Heart left ventricle (tissue), 16 donors: ENCODE measurements around the gene PCNX3. TPM values are rescaled to one million over a fixed set of nuclear protein-coding genes. Genes with fewer than 3 reads are reported as not detected.

Experiments
- ATAC-seq, 4 donors: fragments of 200-7000 bp; cut with Tn5 transposase; one replicate each; pipeline ENCODE4 v1.9.1; 2020 to 2022; ENCODE audit warnings: moderate library complexity in 4 of 4, mild to moderate bottlenecking in 3 of 4, moderate number of reproducible peaks in 1 of 4
- DNase-seq, 5 donors: peaks; one replicate each; pipeline ENCODE4 v3.0.0-alpha.2; 2020
- H3K27ac ChIP-seq, 12 donors: fragments of 200-600 bp; sonication (generic) in 4 of 12; one replicate each; pipeline versions ENCODE4 v1.5.0 to v1.8.0; 2016 to 2022; ENCODE audit warnings: mild to moderate bottlenecking in 2 of 12
- H3K27me3 ChIP-seq, 9 donors: fragments of 200-600 bp; sonication (generic) in 2 of 9; one replicate each; pipeline versions ENCODE4 v1.5.1 to v1.8.0; 2016 to 2022; ENCODE audit warnings: mild to moderate bottlenecking in 3 of 9
- H3K36me3 ChIP-seq, 9 donors: fragments of 200-600 bp; sonication (generic) in 2 of 9; one replicate each; pipeline versions ENCODE4 v1.5.0 to v1.8.0; 2018 to 2022; ENCODE audit warnings: mild to moderate bottlenecking in 2 of 9
- H3K4me1 ChIP-seq, 12 donors: fragments of 200-600 bp; sonication (generic) in 4 of 12; one replicate each; pipeline versions ENCODE4 v1.5.0 to v1.8.0; 2016 to 2022; ENCODE audit warnings: mild to moderate bottlenecking in 3 of 12
- H3K4me3 ChIP-seq, 12 donors: fragments of 200-600 bp; sonication (generic) in 4 of 12; one replicate each; pipeline versions ENCODE4 v1.5.0 to v1.8.0; 2017 to 2022; ENCODE audit warnings: mild to moderate bottlenecking in 9 of 12, moderate library complexity in 4 of 12
- H3K9me3 ChIP-seq, 12 donors: fragments of 200-600 bp; sonication (generic) in 4 of 12; one replicate each; pipeline versions ENCODE4 v1.5.0 to v1.8.0; 2016 to 2022; ENCODE audit warnings: mild to moderate bottlenecking in 1 of 12
- CTCF ChIP-seq, 12 donors: fragments of 200-600 bp; sonication (generic) in 4 of 12; IDR thresholded peaks; one replicate each; pipeline versions ENCODE4 v1.5.0 to v1.8.0; 2018 to 2022; ENCODE audit warnings: antibody characterized with exemption in 12 of 12, mild to moderate bottlenecking in 5 of 12
- POLR2A ChIP-seq, 2 donors: fragments of 450-650 bp; IDR thresholded peaks; one replicate each; pipeline ENCODE4 v1.6.1; 2017; ENCODE audit warnings: antibody characterized with exemption in 2 of 2, mild to moderate bottlenecking in 2 of 2, moderate library complexity in 2 of 2
- WGBS, 4 donors: extraction: QIAGEN DNeasy Blood & Tissue Kit in 2 of 4; methylation state at CpG; one replicate each; pipeline versions ENCODE4 v1.1.5 to v1.1.7; 2013 to 2018; 5-methylcytosine and 5-hydroxymethylcytosine counted together
- intact Hi-C, 10 donors: fragments of 100-400 bp; cut with DNase I; formaldehyde crosslinking; loops; one replicate each; pipeline versions ENCODE4 v1.11.1 to v1.14.2; 2022
- polyA plus RNA-seq, 2 donors: library from polyadenylated mRNA; stranded (reverse); fragments of 200-250 nt; gene quantifications; one replicate each; pipeline ENCODE4 v1.2.3, GENCODE V29; 2013
- total RNA-seq, 9 donors: library from RNA; depleted of rRNA in 2 of 9; stranded (reverse); fragments of >200 nt in 2 of 9; fragmentation: NEBNext Ultra II Directional in 3 of 9; extraction: Animal tissue kit (Norgen Biotek cat#: 25700) in 3 of 9; gene quantifications; one replicate each; pipeline versions ENCODE4 v1.1.0 to v1.2.4, GENCODE V29; 2016 to 2023
- donor health status: ischemic (EF 13 %, LVEDD 7.1; RV severe dilation, severe dysfunction).
- donor health status: healthy with polysubstance abuse.
- donor health status: DM: no; HTN: yes; CAD: no.
- donor health status: DM: no; HTN: no; CAD: no.
- donor health status: ischemic (EF 25% LVEDD 6.9; RV normal size, moderate dysfunction).
- donor health status: ischemic (EF 25% LVEDD 5.7; RV mildly dilated, moderate dysfunction).
- donor health status: healthy.
- donor health status: DM: yes; HTN: yes; CAD: no.
- donor health status: ischemic (EF 35%, LVEDD 5.7; RV mildly dilated, moderate dysfunction).
- donor health status: nonischemic (EF 11% LVEDD 7.7; RV severe dilation, severe dysfunction).
- donor health status: DM: yes; HTN: yes; CAD: no.
- donor health status: PGD.
- donor health status: ischemic (EF 29% LVEDD 5.4; RV normal size, mild dysfunction).
- donor health status: nonischemic (EF 23%, LVEDD 6.1; RV moderate dilation, normal function).

Gene PCNX3
- total and polyA plus RNA-seq, 11 donors: 7.1 to 23.4 (median 14.4) TPM

- Histone ChIP-seq H3K27ac (no peak overlapping the region), H3K36me3 (peaks cover 0 to 80% (median 60%) of the 10 kb centered on the region in 9 donors), H3K27me3 (no peaks in the 10 kb centered on the region), H3K4me1 (peaks cover 0 to 41% (median 26%) of the 10 kb centered on the region in 12 donors), H3K9me3 (no peaks in the 10 kb centered on the region), H3K4me3 (no peak overlapping the region)
- 94 to 95% (median 94%) methylated on average over 41 to 46 of the region's 46 CpGs for WGBS, 4 donors
- peak in 1 of 5 donors; percentile 65 for DNase-seq
- ATAC-seq: no peak
- intact Hi-C loops: loop anchor here in 3 of 10 donors (2.0 to 10.0 kb wide), 4 partner anchors 18 to 180 kb away; partner anchors contain the start of gene KAT5 (in 1 of the 3)
- TF ChIP-seq POLR2A (IDR thresholded peaks at IDR 0.05) (no peak), CTCF (IDR thresholded peaks at IDR 0.05) (no peak)
Measured at GRCh38 chr11:65634905-65635731, 19.5 kb downstream of the PCNX3 start.

DNA sequence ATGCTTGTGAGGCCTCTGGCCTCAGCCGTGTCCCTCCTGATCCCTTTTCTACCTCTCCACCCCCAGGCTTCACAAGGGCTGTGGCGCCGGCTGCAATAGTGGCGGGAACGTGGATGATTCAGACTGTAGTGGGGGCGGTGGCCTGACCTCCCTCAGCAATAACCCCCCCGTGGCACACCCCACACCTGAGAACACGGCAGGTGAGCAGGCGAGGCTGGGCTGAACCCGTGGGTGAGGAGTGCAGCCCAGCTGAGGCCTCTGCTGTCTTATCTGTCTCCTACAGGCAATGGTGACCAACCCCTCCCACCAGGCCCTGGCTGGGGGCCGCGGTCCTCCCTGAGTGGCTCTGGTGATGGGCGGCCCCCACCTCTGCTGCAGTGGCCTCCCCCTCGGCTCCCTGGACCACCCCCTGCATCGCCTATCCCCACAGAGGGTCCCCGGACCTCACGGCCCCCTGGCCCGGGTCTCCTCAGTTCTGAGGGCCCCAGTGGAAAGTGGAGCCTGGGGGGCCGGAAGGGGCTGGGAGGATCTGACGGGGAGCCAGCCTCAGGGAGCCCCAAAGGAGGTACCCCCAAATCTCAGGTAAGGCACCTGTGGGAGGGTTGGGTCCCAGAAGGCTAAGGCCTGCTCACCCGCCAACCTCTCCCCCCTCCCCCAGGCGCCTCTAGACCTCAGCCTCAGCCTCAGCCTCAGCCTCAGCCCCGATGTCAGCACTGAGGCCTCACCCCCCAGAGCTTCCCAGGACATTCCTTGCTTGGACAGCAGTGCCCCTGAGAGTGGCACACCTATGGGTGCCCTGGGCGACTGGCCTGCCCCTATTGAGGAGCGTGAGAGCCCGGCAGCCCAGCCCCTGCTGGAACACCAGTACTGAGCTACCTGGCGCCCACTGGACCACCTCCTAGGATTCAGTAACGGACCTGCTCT, 20.8 kb downstream of the PCNX3 start:
- Histone ChIP-seq H3K4me3 (no peak overlapping the region), H3K27ac (peak overlapping the region in 5 of 12 donors; percentile 85 to 98 (median 98)), H3K27me3 (no peaks in the 10 kb centered on the region), H3K4me1 (peaks cover 0 to 53% (median 36%) of the 10 kb centered on the region in 12 donors), H3K36me3 (peaks cover 0 to 75% (median 54%) of the 10 kb centered on the region in 9 donors), H3K9me3 (no peaks in the 10 kb centered on the region)
- TF ChIP-seq CTCF (IDR thresholded peaks at IDR 0.05) (no peak), POLR2A (IDR thresholded peaks at IDR 0.05) (no peak)
- intact Hi-C loops: loop anchor here in 3 of 10 donors (5.0 to 10.0 kb wide), 3 partner anchors 68 to 178 kb away; partner anchors contain the start of gene KAT5 (in 1 of the 3)
- DNase-seq: peak in 1 of 5 donors; percentile 58
- WGBS, 4 donors: 89 to 95% (median 94%) methylated on average over 14 to 28 of the region's 28 CpGs
- ATAC-seq: no peak

DNA sequence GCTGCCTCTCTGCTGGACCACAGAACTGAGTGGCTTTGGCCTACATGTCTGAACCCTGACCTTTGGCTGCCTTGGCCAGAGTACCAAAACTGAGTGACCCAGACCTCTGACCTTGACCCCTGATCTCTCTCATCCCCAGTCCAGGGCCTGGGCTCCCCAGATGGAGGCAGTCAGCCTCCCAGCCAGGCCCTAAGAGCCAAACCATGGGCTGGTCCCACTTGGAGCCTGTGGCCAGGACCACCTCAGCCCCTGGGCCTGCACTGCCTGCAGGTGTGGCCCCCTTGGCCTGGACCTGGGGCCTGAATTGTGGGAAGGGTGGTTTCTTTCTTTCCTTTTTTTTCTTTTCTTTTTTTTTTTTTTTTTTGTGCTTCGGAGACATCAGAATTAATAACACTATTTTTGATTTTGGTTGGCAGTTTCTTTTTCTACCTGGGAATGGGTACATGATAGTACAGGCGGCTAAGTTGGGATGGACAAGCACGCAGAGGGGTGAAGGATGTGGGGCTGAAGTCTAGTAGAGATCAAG, 21.5 kb downstream of the PCNX3 start:
- DNase-seq (no peak), ATAC-seq (no peak)
- WGBS, 4 donors: 83 to 91% (median 90%) methylated on average over 3 of the region's 3 CpGs
- intact Hi-C loops: loop anchor here in 3 of 10 donors (5.0 to 10.0 kb wide), 3 partner anchors 68 to 178 kb away; partner anchors contain the start of gene KAT5 (in 1 of the 3)
- Histone ChIP-seq H3K27ac (peak overlapping the region in 11 of 12 donors; percentile 85 to 99 (median 98)), H3K36me3 (peaks cover 0 to 73% (median 55%) of the 10 kb centered on the region in 9 donors), H3K4me3 (peak overlapping the region in 2 of 12 donors; percentile 87 to 93), H3K4me1 (peaks cover 0 to 60% (median 38%) of the 10 kb centered on the region in 12 donors), H3K9me3 (no peaks in the 10 kb centered on the region), H3K27me3 (no peaks in the 10 kb centered on the region)
- no peak for TF ChIP-seq POLR2A (IDR thresholded peaks at IDR 0.05)
- no peak for TF ChIP-seq CTCF (IDR thresholded peaks at IDR 0.05)
